Measurements from ENCODE around the gene ADAMTSL1. TPM values are rescaled to one million over a fixed set of nuclear protein-coding genes. Genes with fewer than 3 reads are reported as not detected.

ADAMTSL1 gene
- total and polyA plus RNA-seq, 2 of the 8 experiments (the other 6 are each of a cell fraction or from before 2014, with no cell fraction given), result 0.84 to 1.1 TPM

GRCh38 chr9:18811171-18811570, 337.2 kb downstream of the ADAMTSL1 start (continued):
- TF ChIP-seq MAX (IDR thresholded peaks at IDR 0.05) (no peak), TCF12 (IDR thresholded peaks at IDR 0.05; ENCODE audit: low read depth, low read length) (no peak), CBX5 (IDR thresholded peaks at IDR 0.05; ENCODE audit: low read depth, low read length) (no peak), POU5F1 (IDR thresholded peaks at IDR 0.05; ENCODE audit: low read depth, low read length) (no peak), E2F6 (IDR thresholded peaks at IDR 0.05) (no peak), YY1 (IDR thresholded peaks at IDR 0.05; ENCODE audit: low read depth, low read length) (no peak), KDM5A (IDR thresholded peaks at IDR 0.05; ENCODE audit: low read length) (no peak), SP1 (IDR thresholded peaks at IDR 0.05; ENCODE audit: low read depth, low read length) (no peak)

Measured in H1 (cell line).